OCI-LY1 (cell line): ENCODE measurements around the gene PYGL.

Source experiments
- H2AFZ ChIP-seq: fragments of 200-600 bp; sonication (generic), shearing (Covaris generic); 2 replicates; pipeline ENCODE4 v1.6.0; 2014; ENCODE audit warnings: antibody characterized with exemption, mild to moderate bottlenecking, low read length
- H3F3A ChIP-seq: fragments of 200-600 bp; sonication (generic), shearing (Covaris generic); 2 replicates; pipeline ENCODE4 v1.6.0; 2014; ENCODE audit warnings: mild to moderate bottlenecking, antibody characterized with exemption, low read length, moderate library complexity; ENCODE audit not compliant: insufficient read depth
- H3K27ac ChIP-seq: fragments of 200-600 bp; sonication (generic); 2 replicates; pipeline ENCODE4 v1.5.1; 2014; ENCODE audit warnings: low read length, mixed run types, mild to moderate bottlenecking, low read depth; ENCODE audit not compliant: poor library complexity, severe bottlenecking
- H3K27me3 ChIP-seq: fragments of 200-600 bp; sonication (generic); 2 replicates; pipeline ENCODE4 v1.6.0; 2014; ENCODE audit warnings: antibody characterized with exemption, mild to moderate bottlenecking, low read length, moderate library complexity; ENCODE audit not compliant: insufficient read depth
- H3K36me3 ChIP-seq: fragments of 200-600 bp; sonication (generic); 2 replicates; pipeline ENCODE4 v1.6.1; 2014; ENCODE audit warnings: mild to moderate bottlenecking, antibody characterized with exemption, low read length, moderate library complexity, mixed read lengths; ENCODE audit not compliant: insufficient read depth
- H3K4me1 ChIP-seq: fragments of 200-600 bp; sonication (generic); 2 replicates; pipeline ENCODE4 v1.5.1; 2014; ENCODE audit warnings: mild to moderate bottlenecking, low read length, moderate library complexity; ENCODE audit not compliant: insufficient read depth, severe bottlenecking
- H3K4me2 ChIP-seq: fragments of 200-600 bp; sonication (generic), shearing (Covaris generic); 2 replicates; pipeline ENCODE4 v1.6.1; 2014; ENCODE audit warnings: low read length
- H3K4me3 ChIP-seq: fragments of 200-600 bp; sonication (generic); 2 replicates; pipeline ENCODE4 v1.5.1; 2014; ENCODE audit warnings: low read length, low read depth, mild to moderate bottlenecking, mixed read lengths; ENCODE audit not compliant: poor library complexity, severe bottlenecking
- H3K79me2 ChIP-seq: fragments of 200-600 bp; shearing (Covaris generic); 2 replicates; pipeline ENCODE4 v1.6.1; 2016; ENCODE audit warnings: mixed run types, low read length, mixed read lengths; ENCODE audit not compliant: insufficient read depth
- H3K9ac ChIP-seq: fragments of 200-600 bp; sonication (generic), shearing (Covaris generic); 2 replicates; pipeline ENCODE4 v1.6.1; 2014; ENCODE audit warnings: mild to moderate bottlenecking, low read length, mixed read lengths
- H3K9me2 ChIP-seq: fragments of 200-600 bp; sonication (generic), shearing (Covaris generic); 2 replicates; pipeline ENCODE4 v1.6.1; 2014; ENCODE audit warnings: low read depth, mild to moderate bottlenecking, low read length, mixed read lengths
- H3K9me3 ChIP-seq: fragments of 200-600 bp; shearing (Covaris generic); 2 replicates; pipeline ENCODE4 v1.6.1; 2014; ENCODE audit warnings: low read length, mixed read lengths
- H4K20me1 ChIP-seq: fragments of 200-600 bp; sonication (generic), shearing (Covaris generic); 2 replicates; pipeline ENCODE4 v1.6.0; 2016; ENCODE audit warnings: mild to moderate bottlenecking, low read length; ENCODE audit not compliant: insufficient read depth
- CTCF ChIP-seq: fragments of 200-600 bp; sonication (generic), shearing (Covaris generic); IDR thresholded peaks from 2 replicates; pipeline ENCODE4 v1.5.1; 2017; ENCODE audit warnings: mild to moderate bottlenecking, antibody characterized with exemption, low read length, moderate library complexity, mixed read lengths
- EZH2 ChIP-seq: fragments of 200-600 bp; sonication (generic), shearing (Covaris generic); IDR thresholded peaks from 2 replicates; pipeline ENCODE4 v1.8.0; 2017; ENCODE audit warnings: borderline replicate concordance, mixed run types, mild to moderate bottlenecking, antibody characterized with exemption, low read length, moderate library complexity, mixed read lengths

The PYGL gene

GRCh38 chr14:50864946-50865345 lies 79.3 kb downstream of the PYGL start:
- Histone ChIP-seq H3K9me2 (no peaks in the 10 kb centered on the region), H3K4me1 (peaks cover 51% of the 10 kb centered on the region), H3K9me3 (no peaks in the 10 kb centered on the region), H2AFZ (peak overlapping the region; percentile 50; the same call in 1 of the 2 replicates), H3K27ac (no peak overlapping the region), H3K27me3 (no peaks in the 10 kb centered on the region), H3K79me2 (no peaks in the 10 kb centered on the region), H3K36me3 (no peaks in the 10 kb centered on the region), H3K4me3 (no peak overlapping the region), H4K20me1 (no peaks in the 10 kb centered on the region), H3K4me2 (no peak overlapping the region), H3F3A (no peaks in the 10 kb centered on the region), H3K9ac (no peak overlapping the region)
- TF ChIP-seq CTCF: no peak
- TF ChIP-seq EZH2: no peak

GRCh38 chr14:50864237-50864636 lies 80.0 kb downstream of the PYGL start:
- H2AFZ ChIP-seq: no peak overlapping the region
- H4K20me1 ChIP-seq: no peaks in the 10 kb centered on the region
- no peak overlapping the region for H3K4me3 ChIP-seq
- H3K4me2 ChIP-seq: no peak overlapping the region
- H3K9ac ChIP-seq: no peak overlapping the region
- no peaks in the 10 kb centered on the region for H3K9me2 ChIP-seq
- TF ChIP-seq CTCF (no peak), EZH2 (no peak)
- no peak overlapping the region for H3K27ac ChIP-seq
- no peaks in the 10 kb centered on the region for H3F3A ChIP-seq
- no peaks in the 10 kb centered on the region for H3K79me2 ChIP-seq
- H3K27me3 ChIP-seq: no peaks in the 10 kb centered on the region
- H3K4me1 ChIP-seq: peaks cover 58% of the 10 kb centered on the region
- H3K36me3 ChIP-seq: no peaks in the 10 kb centered on the region
- no peaks in the 10 kb centered on the region for H3K9me3 ChIP-seq

GRCh38 chr14:50862036-50862570 lies 82.2 kb downstream of the PYGL start:
- H3K4me2 ChIP-seq: no peak overlapping the region

More at GRCh38 chr14:50862036-50862570, 82.2 kb downstream of the PYGL start:
- no peaks in the 10 kb centered on the region for H3F3A ChIP-seq
- H4K20me1 ChIP-seq: no peaks in the 10 kb centered on the region
- no peaks in the 10 kb centered on the region for H3K79me2 ChIP-seq
- no peak overlapping the region for H3K9ac ChIP-seq
- H3K4me3 ChIP-seq: no peak overlapping the region
- H3K27me3 ChIP-seq: no peaks in the 10 kb centered on the region
- no peaks in the 10 kb centered on the region for H3K9me2 ChIP-seq
- no peak overlapping the region for H2AFZ ChIP-seq
- H3K9me3 ChIP-seq: no peaks in the 10 kb centered on the region
- no peaks in the 10 kb centered on the region for H3K36me3 ChIP-seq
- H3K27ac ChIP-seq: peak overlapping the region; percentile 51
- TF ChIP-seq EZH2 (no peak), CTCF (no peak)
- H3K4me1 ChIP-seq: peaks cover 64% of the 10 kb centered on the region
